Fibroblast of lung (primary cell): ENCODE measurements around the gene NRF1.

Experiments
- CTCF ChIP-seq, 2 donors: IDR thresholded peaks in 1 of 2; conservative IDR thresholded peaks in 1 of 2; 1 replicate in 1 of 2; 2 replicates in 1 of 2; pipeline ENCODE4 v1.5.1; 2011 to 2012; ENCODE audit warnings: low read length in 2 of 2, control low read depth in 1 of 2, inconsistent platforms in 1 of 2, low read depth in 1 of 2, mild to moderate bottlenecking in 1 of 2
- EZH2 ChIP-seq: IDR thresholded peaks from 2 replicates; pipeline ENCODE4 v1.5.1; 2012; ENCODE audit warnings: low read length, control low read depth, mild to moderate bottlenecking; ENCODE audit errors: missing control alignments

GRCh38 chr7:129796186-129796775 is 184.8 kb downstream of the NRF1 start:
- TF ChIP-seq CTCF (conservative IDR thresholded peaks at IDR 0.05 in 1 of 2, IDR thresholded peaks at IDR 0.05 in 1 of 2; ENCODE audit: low read depth in 1 of 2, low read length in 2 of 2) (no peak), EZH2 (no peak)
